G401.6 (cell line): ENCODE results near the gene CELF5.
A peak's percentile ranks its signal among the peaks of the same experiment; 100 is the strongest.

Experiments used
- FAIRE-seq: peaks from 2 replicates; lab custom pipeline; 2012; peaks lifted over from hg19 to GRCh38; lab: Jason Lieb, UNC

The CELF5 gene

GRCh38 chr19:3224346-3225168 lies at the start of gene CELF5:
TSS of gene CELF5 (plus strand) at chr19:3224661. CDS start at chr19:3224740, 79 bp downstream.
- FAIRE-seq = no peak

DNA sequence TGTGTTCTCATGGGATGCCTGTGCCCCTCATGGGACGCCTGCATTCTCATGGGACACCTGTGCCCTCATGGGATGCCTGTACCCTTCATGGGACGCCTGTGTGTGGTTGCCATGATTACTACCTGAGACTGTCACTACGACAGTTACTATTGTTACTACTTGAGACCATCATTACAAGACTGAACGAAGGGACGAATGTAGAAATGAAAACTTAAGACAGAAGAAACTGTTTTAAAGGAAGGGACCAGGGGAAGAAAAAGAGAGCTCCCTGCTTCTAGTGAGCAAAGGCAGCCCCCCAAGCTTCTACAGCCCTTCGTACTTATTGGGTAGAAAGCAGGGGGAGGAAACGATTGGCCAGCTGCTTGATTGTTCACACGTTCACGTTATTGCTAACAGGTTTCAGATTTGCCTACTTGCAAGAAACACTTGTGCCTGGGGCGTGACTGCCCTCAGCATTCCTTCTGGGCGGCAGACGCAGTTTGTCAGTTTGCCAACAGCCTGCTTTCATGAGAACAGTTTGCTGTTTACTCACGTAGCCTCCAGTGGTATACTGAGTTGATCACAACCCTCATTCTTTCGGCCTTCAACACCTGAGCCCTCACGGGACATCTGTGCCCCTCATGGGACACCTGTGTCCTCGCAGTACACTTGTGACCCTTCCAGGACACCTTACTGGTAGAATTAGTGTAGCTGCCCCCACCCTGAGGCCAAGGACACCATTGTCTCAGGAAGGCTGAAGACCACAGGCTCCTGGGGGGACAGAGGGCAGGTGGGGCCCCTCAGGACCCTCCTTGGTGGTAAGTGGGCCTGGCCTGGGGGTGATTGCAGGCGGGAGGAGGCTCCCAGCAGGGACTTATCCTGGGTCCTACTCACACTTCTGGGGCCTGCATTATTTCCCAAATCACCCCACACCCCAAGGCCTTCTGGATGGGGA lies 48.4 kb upstream of the CELF5 start:
- no peak for FAIRE-seq

- FAIRE-seq = no peak
Observed at GRCh38 chr19:3176715-3177501, 47.6 kb upstream of the CELF5 start.

DNA sequence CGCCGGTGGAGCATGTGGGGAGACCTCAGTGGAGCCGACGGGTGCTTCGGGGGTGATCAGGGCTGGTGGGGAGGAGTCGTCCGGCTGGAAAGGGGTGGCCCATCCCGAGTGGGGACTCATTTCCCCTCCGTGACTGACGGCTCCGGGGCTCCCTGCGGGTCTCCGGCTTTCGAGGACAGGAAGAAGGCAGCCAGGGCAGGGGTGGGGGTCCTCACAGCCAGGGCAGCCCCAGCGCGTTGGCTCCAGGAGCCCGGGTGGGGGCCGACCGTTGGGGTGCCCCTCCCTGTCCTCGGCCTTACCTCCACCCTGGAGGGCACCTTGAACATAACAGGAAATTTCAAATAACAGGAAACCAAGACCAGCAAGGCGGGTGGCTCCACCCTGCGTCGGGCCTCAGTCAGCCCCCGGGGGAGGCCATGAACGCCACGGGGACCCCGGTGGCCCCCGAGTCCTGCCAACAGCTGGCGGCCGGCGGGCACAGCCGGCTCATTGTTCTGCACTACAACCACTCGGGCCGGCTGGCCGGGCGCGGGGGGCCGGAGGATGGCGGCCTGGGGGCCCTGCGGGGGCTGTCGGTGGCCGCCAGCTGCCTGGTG lies 46.0 kb upstream of the CELF5 start, which contains the start of gene S1PR4:
Gene S1PR4, plus strand, starts transcription at position 393 of the 596 bp plus-strand sequence. Its CDS starts 24 bp downstream, at position 417.
- no peak for FAIRE-seq

DNA sequence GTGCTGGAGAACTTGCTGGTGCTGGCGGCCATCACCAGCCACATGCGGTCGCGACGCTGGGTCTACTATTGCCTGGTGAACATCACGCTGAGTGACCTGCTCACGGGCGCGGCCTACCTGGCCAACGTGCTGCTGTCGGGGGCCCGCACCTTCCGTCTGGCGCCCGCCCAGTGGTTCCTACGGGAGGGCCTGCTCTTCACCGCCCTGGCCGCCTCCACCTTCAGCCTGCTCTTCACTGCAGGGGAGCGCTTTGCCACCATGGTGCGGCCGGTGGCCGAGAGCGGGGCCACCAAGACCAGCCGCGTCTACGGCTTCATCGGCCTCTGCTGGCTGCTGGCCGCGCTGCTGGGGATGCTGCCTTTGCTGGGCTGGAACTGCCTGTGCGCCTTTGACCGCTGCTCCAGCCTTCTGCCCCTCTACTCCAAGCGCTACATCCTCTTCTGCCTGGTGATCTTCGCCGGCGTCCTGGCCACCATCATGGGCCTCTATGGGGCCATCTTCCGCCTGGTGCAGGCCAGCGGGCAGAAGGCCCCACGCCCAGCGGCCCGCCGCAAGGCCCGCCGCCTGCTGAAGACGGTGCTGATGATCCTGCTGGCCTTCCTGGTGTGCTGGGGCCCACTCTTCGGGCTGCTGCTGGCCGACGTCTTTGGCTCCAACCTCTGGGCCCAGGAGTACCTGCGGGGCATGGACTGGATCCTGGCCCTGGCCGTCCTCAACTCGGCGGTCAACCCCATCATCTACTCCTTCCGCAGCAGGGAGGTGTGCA lies 45.3 kb upstream of the CELF5 start:
- FAIRE-seq = no peak

- no peak for FAIRE-seq
Observed at GRCh38 chr19:3179739-3180293, 44.6 kb upstream of the CELF5 start.

- FAIRE-seq = no peak
Observed at GRCh38 chr19:3183721-3184641, 40.5 kb upstream of the CELF5 start.

DNA sequence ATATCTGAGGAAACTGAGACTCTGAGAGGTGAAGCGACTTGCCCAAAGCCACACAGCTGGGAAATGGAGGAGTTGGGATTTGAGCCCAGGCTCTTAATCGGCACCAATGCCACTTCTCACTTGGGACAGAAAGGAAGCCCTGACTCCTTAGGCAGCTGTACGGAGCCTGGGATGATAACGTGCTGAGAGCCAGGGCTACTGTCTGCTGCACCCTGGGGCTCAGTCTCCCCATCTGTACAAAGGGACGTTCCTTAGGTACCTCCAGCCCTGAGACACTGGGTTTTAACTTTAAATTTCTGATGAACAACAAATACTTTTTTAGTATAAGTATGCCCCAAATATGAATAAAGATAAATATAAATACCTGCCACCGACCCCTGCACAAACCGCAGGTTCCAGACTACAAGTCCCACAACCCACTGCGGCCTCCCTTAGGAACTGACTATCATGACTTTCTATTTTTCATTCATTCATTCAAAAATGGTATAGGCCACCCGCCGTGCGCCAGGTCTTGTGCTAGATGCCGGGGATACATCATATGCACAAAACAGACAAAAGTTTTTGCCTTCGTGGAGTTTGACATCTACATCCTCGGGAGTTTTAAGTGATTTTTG lies 39.5 kb upstream of the CELF5 start:
- no peak for FAIRE-seq

GRCh38 chr19:3185461-3186159 lies 38.9 kb upstream of the CELF5 start, which contains the start of gene NCLN:
TSS of gene NCLN (plus strand) at chr19:3185930. CDS start at chr19:3186031, 101 bp downstream.
- peak; percentile 79 for FAIRE-seq

DNA sequence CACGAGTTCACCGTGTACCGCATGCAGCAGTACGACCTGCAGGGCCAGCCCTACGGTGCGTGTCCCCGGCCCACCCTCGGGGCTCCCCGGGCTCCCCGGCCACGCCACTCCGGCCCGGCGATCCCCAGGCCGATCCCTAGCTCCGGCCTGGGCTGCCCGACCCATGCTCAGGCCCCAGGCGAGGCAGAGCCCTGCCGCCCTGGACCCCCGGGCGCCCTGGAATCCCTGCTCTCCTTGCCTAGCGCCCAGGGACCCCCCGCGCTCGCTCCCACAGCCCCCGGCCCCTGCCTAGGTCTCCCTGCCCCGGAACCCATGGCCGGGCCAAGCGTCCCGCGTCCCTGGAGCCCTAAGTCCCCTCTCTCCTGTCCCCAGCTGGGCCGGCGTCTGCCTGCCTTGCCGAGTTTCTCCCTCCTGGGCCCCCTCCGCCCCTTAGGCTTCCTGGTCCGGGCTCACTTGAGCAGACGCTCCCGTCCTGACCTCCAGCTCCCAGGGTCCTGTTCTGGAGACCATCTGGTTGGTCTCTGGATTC lies 38.2 kb upstream of the CELF5 start:
- no peak for FAIRE-seq

- no peak for FAIRE-seq
Observed at GRCh38 chr19:3186891-3187661, 37.4 kb upstream of the CELF5 start.

DNA sequence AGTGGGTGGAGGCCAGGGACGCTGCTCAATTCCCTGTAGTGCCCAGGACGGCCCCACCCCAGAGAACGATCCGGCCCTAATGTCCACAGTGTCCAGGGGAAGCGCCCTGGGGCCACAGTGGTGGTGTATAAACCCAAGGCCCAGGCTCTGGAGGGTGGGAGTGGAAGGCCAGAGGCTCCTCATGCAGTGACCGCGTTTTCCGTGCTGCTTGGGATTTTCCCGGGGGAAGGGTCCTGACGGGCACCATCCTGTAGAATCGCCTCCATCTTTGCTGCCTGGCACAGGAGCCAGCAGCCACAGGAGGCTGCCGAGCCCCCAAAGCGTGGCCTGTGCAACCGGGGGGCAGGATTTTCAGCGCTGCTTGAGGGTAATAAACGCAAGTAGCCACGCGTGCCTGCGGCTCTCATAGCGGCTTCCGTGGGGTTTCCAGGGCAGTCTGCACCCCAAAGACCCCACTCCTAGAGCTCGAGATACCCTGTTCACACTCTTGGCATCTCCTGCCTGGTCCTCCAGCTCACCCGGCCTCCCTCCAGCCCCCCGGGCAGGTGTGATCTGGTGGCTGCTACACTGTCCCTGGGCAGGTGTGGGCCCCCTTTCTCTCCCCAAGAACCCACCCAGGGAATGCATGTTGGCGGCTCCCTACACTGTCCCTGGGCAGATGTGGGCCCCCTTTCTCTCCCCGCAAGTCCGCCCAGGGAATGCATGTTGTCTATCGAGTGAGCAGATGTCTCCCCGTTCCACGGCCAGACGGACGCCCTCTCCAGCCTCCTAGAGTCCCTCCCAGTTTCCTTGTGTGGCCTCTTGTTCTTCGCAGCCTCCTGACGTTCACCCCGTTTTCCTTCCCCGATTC lies 36.6 kb upstream of the CELF5 start:
- FAIRE-seq = no peak

DNA sequence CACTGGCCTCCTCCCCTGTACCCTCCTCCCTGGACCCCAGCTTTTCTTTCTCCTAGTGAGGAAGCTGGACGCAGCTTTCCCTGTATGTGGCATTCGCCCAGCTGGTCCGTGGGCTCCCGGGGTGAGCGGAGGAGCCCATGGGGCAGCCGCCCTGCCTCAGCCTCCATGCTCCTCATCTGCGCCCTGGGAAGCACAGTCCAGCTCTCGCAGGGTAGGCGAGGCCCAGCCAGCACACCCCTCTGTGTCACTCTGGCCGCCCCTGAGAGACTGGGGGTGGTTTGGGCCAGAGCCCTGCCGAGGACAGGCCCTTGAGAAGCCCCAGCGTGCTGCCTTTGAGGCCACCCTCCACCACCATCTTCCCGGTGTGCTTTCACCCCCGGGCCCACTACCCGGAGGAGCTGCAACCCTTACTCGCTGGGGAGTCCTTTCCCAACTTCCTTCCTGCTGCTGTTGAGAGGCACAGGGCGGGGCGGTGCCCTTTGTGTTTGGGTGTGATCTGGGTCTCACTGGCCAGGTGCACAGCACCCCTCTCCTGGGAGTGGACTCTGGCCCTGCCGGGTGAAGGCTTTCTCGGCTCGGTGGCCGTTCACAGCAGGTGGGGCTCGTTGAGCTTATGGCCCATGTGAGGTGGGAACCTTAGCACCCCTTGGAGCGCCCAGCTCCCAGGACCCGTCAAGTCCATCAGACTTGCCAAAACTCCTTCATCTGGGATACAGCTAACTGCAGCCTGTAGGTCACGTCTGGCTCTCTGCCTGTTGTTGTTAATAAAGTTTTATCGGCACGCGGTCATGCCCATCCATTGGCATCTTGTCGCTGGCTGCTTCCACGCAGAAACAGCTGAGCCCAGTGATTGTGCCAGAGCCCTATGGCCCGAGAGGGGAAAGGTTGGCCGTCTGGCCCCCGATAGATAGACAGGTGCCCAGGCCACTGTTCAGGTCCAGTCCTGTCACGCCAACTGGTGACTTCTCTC lies 35.5 kb upstream of the CELF5 start:
- no peak for FAIRE-seq

GRCh38 chr19:3189702-3190469 lies 34.6 kb upstream of the CELF5 start:
- no peak for FAIRE-seq

DNA sequence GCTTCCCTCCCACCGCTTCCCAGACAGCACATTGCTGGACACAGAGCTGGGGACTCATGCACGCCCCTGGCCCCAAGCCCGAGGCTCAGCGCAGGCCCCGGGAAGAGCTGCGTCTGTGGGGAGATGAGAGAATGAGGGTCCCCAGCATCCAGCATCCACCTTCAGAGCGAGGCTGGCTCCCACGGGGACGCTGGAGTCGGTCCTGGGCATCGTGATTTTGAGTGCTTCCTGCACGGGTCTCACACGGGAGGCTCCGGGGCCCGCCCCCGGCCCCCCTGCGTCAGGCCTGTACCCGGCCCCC lies 34.0 kb upstream of the CELF5 start:
- no peak for FAIRE-seq
